GM18870 (cell line): ENCODE measurements around the gene SORCS2.

Experiments
- ATAC-seq: cut with Tn5 transposase; IDR thresholded peaks from one replicate; pipeline ENCODE4 v1.9.1; 2021; ENCODE audit warnings: moderate library complexity; ENCODE audit not compliant: unreplicated experiment

Gene SORCS2

DNA sequence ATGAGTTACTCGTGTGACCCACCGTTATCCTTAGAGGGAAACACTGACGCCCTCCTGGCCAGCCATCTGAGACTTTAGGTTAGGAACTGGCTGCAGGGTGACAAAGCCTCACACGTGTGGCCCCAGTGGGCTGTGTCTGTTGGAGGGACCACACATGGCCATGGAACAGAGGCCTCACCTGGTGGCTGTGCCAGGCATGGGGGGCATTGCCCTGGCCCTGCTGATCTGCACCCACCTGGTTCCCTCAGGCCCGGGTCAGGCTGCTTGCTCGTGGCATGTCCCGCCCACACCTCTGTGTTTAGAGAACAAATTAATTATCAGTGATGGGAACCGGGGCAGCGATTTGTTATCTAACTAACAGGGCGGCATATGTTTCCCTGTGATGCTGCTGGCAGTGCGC is 343.3 kb downstream of the SORCS2 start:
- no peak for ATAC-seq

DNA sequence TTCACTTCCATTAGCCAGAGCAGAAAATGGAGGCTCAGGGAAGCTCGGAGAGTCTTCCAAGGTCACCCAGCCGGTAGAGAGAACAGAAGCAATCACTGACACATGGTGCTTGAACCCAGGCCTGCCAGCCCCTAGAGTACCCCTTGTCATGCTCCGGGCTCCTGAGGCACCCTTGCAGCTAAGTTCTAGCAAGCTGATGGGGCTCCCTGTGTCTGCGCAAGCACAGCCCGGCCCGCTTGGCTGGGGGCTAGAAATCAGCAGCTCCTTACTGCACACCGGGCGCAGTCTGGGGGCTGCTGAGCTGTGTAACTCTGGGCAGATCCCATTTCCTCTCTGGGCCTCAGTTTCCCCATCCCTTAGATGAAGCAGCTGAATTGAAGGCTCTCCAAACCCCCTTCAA is 344.5 kb downstream of the SORCS2 start:
- no peak for ATAC-seq

DNA sequence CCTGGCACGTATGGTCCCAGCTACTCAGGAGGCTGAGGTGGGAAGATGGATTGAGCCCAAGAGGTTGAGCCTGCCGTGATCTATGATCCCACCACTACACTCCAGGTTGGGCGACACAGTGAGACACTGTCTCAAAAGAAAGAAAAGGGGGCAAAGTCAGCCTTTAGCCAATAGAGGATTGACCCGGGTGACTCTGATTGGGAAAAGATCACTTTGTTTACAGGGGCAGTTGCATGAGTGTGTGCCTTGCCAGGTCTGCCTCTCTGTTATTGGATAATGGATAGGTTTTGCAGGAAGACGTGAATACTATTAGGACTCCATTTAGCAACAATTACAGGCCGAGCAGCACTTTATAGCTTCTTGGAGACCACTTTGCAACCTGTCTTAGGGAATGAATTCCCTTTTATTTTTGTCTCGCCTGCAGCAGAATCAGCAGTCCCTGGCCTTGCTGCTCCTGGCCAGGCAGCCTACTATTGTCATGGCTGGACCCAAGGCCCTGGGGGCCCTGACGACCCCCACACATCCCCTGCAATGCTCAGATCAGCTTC is 345.6 kb downstream of the SORCS2 start:
- no peak for ATAC-seq

DNA sequence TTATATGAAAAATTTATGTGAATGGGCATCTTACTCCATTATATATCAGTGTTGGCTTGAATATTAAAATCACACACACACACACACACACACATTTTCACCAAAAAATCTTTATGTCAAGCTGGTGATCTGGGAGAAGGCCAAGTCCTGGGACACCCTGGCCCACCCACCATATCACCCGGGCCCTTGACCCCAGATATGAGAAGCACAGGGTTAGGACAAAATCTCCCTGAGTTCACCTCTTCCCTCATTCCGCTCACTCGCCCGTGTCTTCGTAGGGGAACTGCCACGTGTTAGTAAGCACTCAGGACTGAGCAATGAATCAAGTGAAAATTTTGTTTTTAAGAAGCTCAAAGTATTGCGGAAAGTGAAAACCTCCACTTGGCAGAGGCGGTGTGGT is 346.2 kb downstream of the SORCS2 start:
- no peak for ATAC-seq

DNA sequence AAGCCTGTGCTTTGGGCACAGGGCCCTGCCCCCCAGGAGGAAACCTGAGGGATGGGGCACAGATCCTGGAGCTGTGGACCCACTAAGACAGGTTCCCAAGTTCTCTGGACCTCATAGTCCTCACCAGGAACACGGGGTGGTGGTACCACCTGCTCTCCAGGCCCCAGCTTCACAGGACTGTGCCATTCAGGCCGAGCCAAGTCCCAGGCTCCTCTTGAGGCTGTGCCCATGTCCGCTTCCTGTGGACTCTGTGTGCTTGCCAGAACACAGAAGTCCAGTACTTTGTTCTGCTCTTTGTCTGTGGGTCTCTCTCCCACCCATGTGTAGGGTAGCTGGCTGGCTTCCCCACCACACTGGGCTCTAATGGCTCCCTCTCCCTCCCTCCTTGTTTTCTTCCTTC is 346.8 kb downstream of the SORCS2 start:
- no peak for ATAC-seq

DNA sequence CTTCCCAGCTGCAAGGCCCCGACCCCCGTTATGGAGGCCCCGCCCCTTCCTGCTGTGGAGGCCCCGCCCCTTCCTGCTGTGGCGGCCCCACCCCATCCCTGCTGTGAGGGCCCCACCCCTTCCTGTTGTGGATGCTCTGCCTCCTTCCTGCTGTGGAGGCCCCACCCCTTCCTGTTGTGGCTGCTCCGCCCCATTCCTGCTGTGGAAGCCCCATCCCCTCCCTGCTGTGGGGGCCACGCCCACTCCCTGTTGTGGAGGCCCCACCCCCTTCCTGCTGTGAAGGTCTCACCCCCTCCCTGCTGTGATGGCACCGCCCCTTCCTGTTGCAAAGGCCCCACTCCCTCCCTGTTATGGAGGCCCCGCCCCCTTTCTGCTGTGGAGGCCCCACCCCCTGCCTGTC is 347.3 kb downstream of the SORCS2 start:
- no peak for ATAC-seq

DNA sequence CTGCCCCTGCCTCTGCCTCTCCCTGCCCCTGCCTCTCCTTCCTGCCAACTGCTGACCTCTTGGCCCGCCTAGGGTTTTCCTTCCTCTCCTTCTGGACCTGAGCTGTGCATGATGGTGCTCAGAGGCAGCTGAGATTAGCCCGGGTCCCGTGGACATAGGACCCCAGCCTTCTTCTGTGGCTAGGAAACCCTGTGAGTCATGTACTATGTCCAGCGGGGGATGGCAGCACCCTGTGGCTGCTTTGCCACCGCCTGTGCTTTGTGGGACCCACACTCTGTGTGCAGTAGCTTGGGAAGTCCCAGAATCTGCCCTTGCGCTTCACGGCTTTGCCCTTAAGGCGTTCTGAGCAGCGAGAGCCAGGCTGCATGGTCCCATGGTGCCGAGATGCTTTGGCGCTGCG is 347.9 kb downstream of the SORCS2 start:
- no peak for ATAC-seq

DNA sequence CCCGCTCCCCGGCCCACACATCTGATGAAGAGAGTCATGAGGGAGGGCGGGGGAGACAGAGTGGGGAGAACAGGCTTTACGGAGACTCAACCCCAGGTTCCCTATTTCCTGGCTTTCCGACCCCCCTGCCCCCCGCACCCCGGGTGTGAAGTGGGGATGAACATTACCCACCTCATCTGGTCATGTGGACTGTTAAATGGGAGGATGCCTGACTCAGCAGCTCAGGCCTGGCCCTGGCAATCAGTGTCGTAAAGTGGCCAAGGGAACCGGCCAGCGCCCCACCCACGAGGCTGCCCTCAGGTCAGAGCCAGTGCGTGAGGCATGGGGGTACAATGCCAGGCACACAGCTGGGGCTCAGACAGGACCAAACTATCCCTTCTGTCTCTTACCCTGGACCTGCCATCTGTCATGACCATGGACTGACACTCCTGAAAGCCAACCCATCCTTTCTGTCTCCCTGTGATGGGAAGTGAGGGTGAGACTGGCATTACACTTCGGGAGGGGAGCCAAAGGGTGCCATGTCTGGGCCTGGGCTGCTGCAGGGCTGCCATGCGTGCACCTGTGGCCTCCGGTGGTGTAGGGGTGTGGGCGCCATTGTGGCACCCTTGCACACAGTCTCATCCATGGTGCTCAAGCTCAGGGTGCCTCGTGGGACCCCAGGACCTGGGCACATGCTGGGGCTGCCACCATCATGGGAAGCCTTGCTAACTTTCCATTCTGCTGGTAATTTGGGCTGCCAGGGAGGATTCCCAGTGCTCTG is 348.5 kb downstream of the SORCS2 start:
- no peak for ATAC-seq

DNA sequence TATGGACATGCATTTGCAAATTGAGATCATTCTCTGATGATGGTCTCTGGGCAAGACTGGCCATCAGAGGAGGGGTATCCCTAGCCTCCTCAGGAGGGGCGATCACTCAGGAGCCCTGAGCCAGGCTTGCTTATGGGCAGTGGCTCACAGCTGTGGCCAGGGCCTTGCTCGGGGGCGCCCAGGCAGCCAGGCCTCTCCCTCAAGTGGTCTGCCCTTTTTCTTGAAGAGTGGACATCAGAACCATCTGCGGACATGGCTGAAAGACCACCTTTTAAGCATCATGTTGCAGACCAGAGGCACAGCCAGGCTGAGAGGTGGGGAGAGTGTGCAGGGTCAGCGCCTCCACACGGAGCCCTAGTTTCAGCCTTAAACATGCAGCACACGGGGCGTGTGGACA is 349.1 kb downstream of the SORCS2 start:
- no peak for ATAC-seq

DNA sequence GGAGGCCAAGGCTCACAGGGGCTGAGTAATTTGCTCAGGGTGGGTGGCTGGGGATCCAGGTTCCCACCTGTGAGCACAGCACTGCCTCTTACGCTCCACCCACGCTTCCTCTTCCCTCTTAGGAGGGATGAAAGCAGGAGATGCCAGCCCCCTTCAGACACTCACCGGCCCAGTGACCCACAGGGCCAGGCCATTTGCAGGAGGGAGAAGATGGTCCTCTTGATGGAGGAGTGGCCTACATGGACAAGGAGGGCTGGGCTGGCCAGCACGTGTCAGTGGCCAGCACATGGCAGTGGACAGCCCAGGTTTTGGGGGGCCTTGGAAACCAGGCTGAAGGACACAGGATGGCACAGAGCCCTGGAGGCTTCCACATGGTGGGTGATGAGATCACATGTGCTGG is 350.4 kb downstream of the SORCS2 start:
- ATAC-seq: no peak

DNA sequence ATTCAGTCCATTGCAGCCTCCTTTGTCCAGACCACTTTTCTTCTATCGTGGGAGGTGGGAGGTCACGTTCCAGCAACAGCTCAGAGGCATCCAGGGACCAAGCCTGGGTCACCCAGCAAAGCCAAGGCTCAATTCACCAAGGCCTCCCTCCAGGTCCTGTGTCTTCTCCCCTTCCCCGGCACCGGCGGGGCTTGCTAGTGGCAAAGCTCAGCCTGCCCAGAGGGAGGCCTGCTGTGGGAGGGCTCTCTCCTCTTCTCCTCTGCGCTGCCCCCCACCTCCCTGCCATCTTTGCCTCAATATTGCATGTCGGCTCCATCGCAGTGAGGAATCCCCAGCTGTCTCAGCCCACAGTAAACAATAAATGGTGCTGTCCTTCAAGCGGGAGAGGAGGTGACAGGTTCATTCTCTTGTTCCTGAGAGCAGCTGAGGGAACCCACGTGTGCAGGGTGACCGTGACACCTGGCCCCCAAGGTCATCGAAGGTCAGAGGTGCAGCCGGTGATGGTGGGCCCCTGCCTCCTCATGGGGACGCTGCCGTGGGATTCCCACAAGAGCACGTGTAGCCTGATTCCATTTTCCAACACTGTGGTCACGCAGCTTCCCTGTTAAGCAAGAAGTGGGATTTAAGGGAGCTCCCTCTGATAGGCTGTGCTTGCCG is 353.9 kb downstream of the SORCS2 start:
- no peak for ATAC-seq

DNA sequence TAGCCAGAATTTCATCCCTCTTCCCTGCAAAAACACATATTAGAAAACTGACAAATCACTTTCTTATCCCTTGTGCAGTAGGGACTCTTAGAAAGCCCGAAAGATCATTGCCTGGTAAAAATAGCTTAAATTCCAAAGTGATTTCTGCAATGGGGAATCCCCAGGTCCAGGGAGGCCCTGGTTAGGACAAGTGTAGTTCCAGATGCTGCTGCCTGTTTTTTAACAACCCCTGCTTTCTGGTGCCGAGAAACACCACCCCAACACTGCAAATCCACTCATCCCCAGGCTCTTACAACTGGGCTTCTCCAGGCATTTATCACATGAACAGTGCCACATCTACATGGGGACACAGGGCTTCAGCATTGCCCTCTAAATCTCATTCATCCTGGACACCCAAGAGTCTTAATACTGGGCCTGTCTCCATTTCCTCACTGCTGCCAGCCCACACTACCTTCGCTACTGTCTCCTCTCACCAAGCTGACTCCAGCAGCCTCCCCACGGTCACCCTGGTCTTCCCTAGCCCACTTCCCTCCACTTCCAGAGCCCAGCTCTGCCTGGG is 354.6 kb downstream of the SORCS2 start:
- no peak for ATAC-seq

DNA sequence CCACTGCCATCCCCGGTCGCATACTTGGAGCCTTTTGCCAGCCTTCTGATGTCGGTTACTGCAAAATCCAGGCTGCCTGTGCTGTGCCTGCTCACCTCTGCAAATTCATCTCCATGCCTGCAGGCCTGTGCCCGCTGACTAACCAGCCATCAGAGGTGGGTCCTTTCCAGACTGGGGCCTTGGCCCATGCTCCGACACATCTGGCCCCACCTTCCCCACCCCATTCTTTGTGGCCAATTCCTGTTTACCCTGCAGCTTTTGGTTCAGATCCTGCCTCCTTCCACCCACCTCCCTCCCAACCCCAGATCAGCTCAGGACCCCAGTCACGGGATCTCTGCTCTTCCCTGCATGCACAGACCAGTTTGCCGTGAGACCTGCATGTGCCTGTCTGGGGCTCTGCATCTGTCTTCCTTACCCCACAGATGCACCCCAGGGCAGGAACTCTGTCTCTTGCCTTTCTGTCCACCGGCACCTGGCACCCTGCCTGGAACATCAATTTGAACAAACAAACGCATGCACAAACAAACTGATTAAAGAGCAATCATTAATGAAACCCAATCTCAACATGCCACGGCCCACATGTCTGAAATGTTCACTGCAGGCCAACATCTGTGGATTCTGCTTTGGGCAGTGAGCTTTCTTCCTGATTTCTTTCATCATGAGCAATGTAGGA is 355.2 kb downstream of the SORCS2 start:
- no peak for ATAC-seq

DNA sequence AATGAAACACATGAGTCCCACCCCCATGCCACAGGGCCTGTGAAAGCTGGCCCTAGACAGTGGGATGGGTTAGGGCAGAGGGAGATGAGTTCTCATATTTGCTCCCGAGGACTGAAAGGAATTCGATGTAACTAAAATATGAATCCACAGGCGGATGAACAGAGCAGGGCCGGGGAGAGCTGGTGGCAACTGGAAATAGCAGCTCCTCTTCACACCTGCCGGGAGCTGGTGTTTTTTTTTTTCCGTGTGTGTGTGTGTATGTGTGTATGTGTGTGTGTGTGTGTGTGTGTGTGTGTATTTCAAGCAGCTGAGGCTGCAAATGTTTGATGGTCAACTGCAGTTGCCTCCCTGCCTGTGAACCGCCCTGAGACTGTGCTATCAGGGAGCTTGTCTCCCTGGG is 357.5 kb downstream of the SORCS2 start:
- no peak for ATAC-seq

DNA sequence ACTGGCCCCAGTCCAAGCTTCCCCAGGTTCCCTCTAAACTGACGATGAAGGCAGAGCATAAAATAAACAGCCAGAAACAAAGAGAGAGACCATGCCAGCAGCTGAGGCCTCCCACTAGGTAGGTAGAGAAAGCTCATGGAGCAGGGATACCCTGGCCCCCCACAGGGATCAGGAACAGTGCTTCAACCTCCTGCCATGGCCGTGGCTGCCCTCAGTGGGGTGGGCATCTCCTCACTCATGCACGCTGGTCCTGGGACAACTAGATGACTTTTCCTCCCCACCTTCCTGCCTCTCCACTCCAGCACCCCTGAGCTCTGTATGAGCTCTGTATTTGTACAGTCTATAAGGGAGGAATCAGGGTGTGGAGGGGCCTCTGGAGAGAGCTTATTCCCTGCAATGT is 360.1 kb downstream of the SORCS2 start:
- ATAC-seq: no peak

DNA sequence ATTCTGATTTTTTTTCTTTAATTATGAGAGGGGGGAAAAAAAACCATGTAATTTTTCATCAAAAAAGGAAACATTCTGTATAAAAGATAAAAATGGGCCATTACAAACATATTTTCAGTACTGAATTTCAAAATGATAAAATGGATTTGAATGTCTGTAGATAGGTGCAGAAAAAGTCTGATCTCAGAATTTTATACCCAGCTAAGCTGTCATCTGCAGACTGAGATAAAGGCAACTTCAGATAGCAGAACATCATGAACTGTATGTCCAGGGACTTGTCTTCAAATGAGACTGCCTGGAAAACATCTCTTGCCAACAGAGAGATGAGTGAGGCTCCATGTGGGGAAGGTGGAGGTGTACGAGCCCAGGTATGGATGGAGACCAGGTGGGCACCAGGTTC is 360.9 kb downstream of the SORCS2 start:
- no peak for ATAC-seq

DNA sequence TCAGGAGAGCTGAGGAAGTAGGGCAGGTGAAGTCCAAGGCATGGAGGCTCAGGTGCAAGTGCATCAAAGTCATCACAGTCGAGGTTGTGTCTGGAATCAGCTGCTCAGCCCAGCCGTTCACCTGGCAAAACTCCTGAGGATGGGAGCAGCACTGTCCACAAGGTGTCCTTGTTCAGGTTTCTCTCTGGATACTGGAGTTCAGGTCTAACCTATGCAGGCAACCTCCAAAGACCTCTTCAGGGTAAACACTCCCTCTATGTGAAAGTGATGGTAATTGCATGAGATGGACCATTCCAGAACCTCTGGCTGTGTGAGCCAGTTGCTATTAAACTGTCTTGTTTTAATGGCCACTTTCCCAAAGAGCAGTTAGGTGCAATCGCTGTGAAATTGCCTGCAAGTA is 362.6 kb downstream of the SORCS2 start:
- no peak for ATAC-seq

DNA sequence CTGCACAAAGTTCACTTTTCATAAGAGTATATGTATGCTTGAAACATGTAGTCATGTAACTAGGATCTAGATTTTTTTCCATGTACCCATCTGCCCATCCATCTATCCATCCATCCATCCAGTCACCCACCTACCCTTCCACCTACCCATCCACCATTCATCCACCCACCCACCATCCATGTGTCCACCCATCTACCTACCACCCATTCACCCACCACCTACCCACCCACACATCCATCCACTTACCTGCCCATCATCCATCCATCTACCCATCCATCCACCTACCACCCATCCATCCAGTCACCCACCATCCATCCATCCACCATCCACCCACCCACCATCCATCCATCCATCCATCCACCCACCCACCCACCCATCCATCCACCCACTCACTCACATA is 364.2 kb downstream of the SORCS2 start:
- ATAC-seq: no peak

DNA sequence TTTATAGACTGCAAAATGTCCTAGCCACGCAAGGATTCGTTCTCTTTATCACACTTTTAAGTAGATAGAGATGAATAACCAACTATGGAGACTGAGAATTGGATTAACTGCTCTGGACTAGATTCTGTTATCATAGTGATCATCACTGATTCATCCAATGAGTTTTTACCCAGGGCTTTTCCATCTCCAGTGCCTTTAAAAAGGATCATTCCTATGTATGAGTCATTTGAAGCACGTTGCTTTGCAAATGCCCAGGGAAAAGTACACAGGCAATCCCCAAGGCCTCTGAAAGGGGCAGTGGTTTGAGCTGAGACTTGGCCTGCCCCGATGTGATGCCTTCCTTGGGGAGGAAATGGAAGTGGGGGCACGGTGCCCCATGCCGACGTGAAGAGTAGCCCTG is 365.1 kb downstream of the SORCS2 start:
- ATAC-seq: no peak

DNA sequence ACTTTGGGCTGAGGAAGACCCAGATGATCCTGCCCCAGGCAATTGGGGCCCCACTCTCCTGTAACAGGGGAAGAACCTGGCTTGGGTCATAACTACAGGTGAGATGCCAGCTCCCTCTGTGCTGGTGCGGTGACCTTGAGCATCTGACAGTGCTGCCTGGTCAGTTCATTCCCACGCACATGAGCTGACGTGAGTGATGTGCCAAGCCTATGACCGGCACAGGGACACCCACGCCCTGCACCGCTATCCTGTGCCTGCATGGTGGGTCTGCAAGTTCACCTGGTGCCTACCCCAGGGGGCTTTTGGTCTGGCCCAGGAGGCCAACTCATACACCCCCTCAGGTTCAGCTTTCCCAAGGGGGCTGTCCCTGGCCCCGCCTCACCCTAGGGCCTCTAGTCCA is 366.1 kb downstream of the SORCS2 start:
- no peak for ATAC-seq

DNA sequence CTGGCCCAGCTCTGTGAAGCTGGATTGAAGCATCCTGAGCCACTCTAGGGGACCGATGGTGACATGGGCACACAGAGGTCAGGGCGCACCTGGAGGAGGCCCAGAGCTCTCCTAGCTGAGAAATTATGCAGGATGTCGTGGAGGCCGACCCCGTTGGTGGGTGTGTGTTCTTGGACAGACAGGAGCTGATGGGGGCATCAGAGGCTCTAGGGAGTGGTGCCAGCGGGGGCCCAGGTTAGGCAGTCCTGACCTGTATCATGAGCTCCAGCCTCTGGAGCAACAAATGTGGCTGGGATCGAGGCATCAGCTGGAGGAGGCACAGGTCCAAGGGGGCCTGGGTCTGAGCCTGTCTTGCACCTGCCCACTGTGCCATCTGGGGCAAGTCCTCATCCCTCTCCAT is 367.0 kb downstream of the SORCS2 start:
- ATAC-seq: no peak
